Mesodermal cell (in vitro differentiated cells): ENCODE results near the gene POU6F2.

Source experiments
- H3K27ac ChIP-seq: 2 replicates; pipeline ENCODE4 v1.7.0; 2013; ENCODE audit warnings: mild to moderate bottlenecking, low read depth, low read length, moderate library complexity; ENCODE audit not compliant: severe bottlenecking
- H3K36me3 ChIP-seq: 2 replicates; pipeline ENCODE4 v1.7.1; 2013; ENCODE audit warnings: mild to moderate bottlenecking, low read length, moderate library complexity; ENCODE audit not compliant: control insufficient read depth, insufficient read depth
- H3K4me1 ChIP-seq: one replicate; pipeline ENCODE4 v1.7.1; 2013; ENCODE audit warnings: mild to moderate bottlenecking, low read length; ENCODE audit not compliant: insufficient read depth, control insufficient read depth, poor library complexity, severe bottlenecking
- H3K4me3 ChIP-seq: 2 replicates; pipeline ENCODE4 v1.7.0; 2013; ENCODE audit warnings: low read length, control low read depth, mild to moderate bottlenecking; ENCODE audit not compliant: insufficient read depth, poor library complexity, severe bottlenecking; ENCODE audit errors: extremely low read depth
- H3K9me3 ChIP-seq: 2 replicates; pipeline ENCODE4 v1.7.1; 2013; ENCODE audit warnings: mild to moderate bottlenecking, low read length, moderate library complexity; ENCODE audit not compliant: control insufficient read depth
- WGBS, 2 experiments: methylation state at CpG; one replicate each; pipeline ENCODE4 v1.1.5; 2013; ENCODE audit warnings: missing lambda C conversion rate in 2 of 2; ENCODE audit not compliant: insufficient coverage in 2 of 2; 5-methylcytosine and 5-hydroxymethylcytosine counted together

Gene POU6F2

GRCh38 chr7:39033885-39034624 is 56.3 kb downstream of the POU6F2 start:
- WGBS, 2 experiments = 88 to 90% methylated on average over 8 to 12 of the region's 13 CpGs
- no peaks in the 10 kb centered on the region for H3K36me3 ChIP-seq
- no peak overlapping the region for H3K27ac ChIP-seq
- H3K9me3 ChIP-seq = no peaks in the 10 kb centered on the region
- no peaks in the 10 kb centered on the region for H3K4me1 ChIP-seq
- H3K4me3 ChIP-seq = no peak overlapping the region

- WGBS, 2 experiments = 38 to 47% methylated on average over 3 of the region's 4 CpGs
- Histone ChIP-seq H3K27ac (no peak overlapping the region), H3K36me3 (no peaks in the 10 kb centered on the region), H3K4me1 (no peaks in the 10 kb centered on the region), H3K4me3 (no peak overlapping the region), H3K9me3 (no peaks in the 10 kb centered on the region)
Observed at GRCh38 chr7:39035156-39035555, 57.4 kb downstream of the POU6F2 start.

DNA sequence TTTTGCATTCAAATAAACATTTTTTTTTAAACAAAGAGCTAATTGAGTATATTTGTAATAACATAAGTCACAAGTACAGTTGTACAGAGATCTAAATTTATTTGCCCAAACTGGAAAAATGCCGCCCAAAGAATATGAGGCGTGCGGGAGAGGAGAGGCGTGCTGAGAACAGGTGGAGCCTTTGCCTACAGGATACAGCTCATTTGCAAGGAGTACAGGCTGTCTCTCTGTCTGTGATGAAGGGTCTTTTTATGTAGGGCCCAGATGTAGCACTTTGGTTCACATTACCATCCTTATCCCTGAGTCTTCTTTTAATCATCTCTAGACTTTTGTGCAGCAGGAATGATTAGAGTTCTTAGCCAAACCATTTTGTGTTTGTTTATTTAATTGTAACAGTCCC is 58.2 kb downstream of the POU6F2 start:
- Histone ChIP-seq H3K4me3 (no peak overlapping the region), H3K27ac (no peak overlapping the region), H3K36me3 (no peaks in the 10 kb centered on the region), H3K4me1 (no peaks in the 10 kb centered on the region), H3K9me3 (no peaks in the 10 kb centered on the region)
- WGBS, 2 experiments = 87 to 90% methylated on average over 3 to 4 of the region's 4 CpGs

- no peak overlapping the region for H3K27ac ChIP-seq
- H3K9me3 ChIP-seq = no peaks in the 10 kb centered on the region
- H3K4me1 ChIP-seq = no peaks in the 10 kb centered on the region
- H3K36me3 ChIP-seq = no peaks in the 10 kb centered on the region
- 71 to 78% methylated on average over 1 of the region's 1 CpG for WGBS, 2 experiments
- H3K4me3 ChIP-seq = no peak overlapping the region
Observed at GRCh38 chr7:39042670-39043069, 65.0 kb downstream of the POU6F2 start.

- 100% methylated on average over 1 of the region's 2 CpGs for WGBS, 2 experiments
Observed at GRCh38 chr7:39043531-39043930, 65.8 kb downstream of the POU6F2 start.

DNA sequence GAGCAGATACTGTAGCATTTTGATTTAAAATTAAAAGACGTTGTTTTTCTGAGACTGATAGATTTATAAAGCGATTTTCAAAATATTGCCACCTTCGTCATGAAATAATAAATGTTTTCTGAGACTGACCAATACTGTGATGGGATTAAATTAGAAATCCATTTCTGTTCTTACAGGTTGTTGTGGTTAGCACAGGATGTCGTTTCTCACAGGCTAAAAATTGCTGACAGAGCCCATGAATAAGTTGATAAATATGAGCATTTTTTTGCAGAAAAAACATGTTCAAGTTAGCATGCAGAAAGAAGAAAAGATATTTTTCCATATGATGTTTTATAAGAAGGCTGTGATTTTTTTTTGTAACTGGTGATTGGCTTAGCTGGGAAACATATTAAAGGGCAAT is 66.8 kb downstream of the POU6F2 start:
- no peak overlapping the region for H3K27ac ChIP-seq
- H3K4me3 ChIP-seq = no peak overlapping the region
- no peaks in the 10 kb centered on the region for H3K4me1 ChIP-seq
- 84 to 94% methylated on average over 3 to 4 of the region's 4 CpGs for WGBS, 2 experiments
- no peaks in the 10 kb centered on the region for H3K36me3 ChIP-seq
- no peaks in the 10 kb centered on the region for H3K9me3 ChIP-seq

More at GRCh38 chr7:39043531-39043930, 65.8 kb downstream of the POU6F2 start:
- no peak overlapping the region for H3K27ac ChIP-seq
- no peaks in the 10 kb centered on the region for H3K9me3 ChIP-seq
- H3K4me3 ChIP-seq = no peak overlapping the region
- H3K36me3 ChIP-seq = no peaks in the 10 kb centered on the region
- no peaks in the 10 kb centered on the region for H3K4me1 ChIP-seq

GRCh38 chr7:39045231-39045630 is 67.5 kb downstream of the POU6F2 start:
- H3K4me3 ChIP-seq = no peak overlapping the region
- no peaks in the 10 kb centered on the region for H3K9me3 ChIP-seq
- H3K27ac ChIP-seq = no peak overlapping the region
- no peaks in the 10 kb centered on the region for H3K4me1 ChIP-seq
- WGBS, 2 experiments = no CpG with 5 or more reads among the region's 1 CpG
- H3K36me3 ChIP-seq = no peaks in the 10 kb centered on the region

GRCh38 chr7:39051279-39051678 is 73.6 kb downstream of the POU6F2 start:
- Histone ChIP-seq H3K4me1 (no peaks in the 10 kb centered on the region), H3K4me3 (no peak overlapping the region), H3K9me3 (no peaks in the 10 kb centered on the region), H3K27ac (no peak overlapping the region), H3K36me3 (no peaks in the 10 kb centered on the region)
- WGBS, 2 experiments = no CpG with 5 or more reads among the region's 1 CpG

DNA sequence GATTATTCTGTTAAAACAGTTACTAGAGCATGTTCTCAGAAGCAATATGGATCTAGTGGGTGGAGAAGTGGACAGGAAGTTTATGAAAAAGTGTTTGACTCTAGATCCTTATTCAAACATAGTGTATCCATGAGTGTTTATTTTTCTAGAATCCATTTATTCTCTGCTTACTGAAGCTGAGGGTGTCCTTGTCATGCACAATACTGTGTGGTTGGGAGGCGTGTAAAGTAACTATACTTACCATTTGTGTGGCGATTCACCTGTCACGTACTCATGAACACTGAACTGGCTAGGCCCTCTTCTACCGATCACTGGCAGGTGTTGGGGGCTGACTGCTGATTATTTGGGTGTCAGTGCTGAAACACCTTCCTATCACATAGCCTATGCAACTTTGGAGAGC is 74.0 kb downstream of the POU6F2 start:
- no peak overlapping the region for H3K27ac ChIP-seq
- H3K9me3 ChIP-seq = no peaks in the 10 kb centered on the region
- H3K36me3 ChIP-seq = no peaks in the 10 kb centered on the region
- H3K4me1 ChIP-seq = no peaks in the 10 kb centered on the region
- no peak overlapping the region for H3K4me3 ChIP-seq
- WGBS, 2 experiments = 85 to 92% methylated on average over 4 of the region's 4 CpGs

DNA sequence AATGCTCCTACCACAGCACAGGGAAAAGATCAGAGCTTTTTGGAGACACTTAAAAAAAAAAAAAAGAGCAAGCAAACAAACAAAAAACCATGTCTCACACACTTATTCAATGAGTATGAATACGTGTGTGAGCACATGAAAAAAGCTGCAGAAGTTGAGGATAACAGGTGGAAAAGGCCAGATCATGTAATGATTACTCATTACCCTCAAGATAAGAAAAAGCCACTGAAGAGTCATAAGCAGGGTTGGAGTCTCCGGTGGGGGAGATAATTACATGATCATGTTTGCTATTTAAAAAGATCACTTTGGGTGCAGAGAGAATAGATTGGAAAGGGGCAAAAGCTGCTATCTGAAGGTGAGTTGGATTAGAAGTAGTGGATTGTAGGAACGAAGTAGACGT is 77.0 kb downstream of the POU6F2 start:
- WGBS, 2 experiments = 98 to 100% methylated on average over 3 of the region's 4 CpGs
- Histone ChIP-seq H3K4me1 (no peaks in the 10 kb centered on the region), H3K27ac (no peak overlapping the region), H3K9me3 (no peaks in the 10 kb centered on the region), H3K4me3 (no peak overlapping the region), H3K36me3 (no peaks in the 10 kb centered on the region)

- Histone ChIP-seq H3K27ac (no peak overlapping the region), H3K4me3 (no peak overlapping the region), H3K9me3 (no peaks in the 10 kb centered on the region), H3K36me3 (no peaks in the 10 kb centered on the region), H3K4me1 (no peaks in the 10 kb centered on the region)
- WGBS, 2 experiments = no CpG with 5 or more reads among the region's 1 CpG
Observed at GRCh38 chr7:39056153-39056552, 78.4 kb downstream of the POU6F2 start.
